GM12801 (cell line): ENCODE measurements around the gene NKX1-1.

Experiments used
- CTCF ChIP-seq: IDR thresholded peaks from one replicate; pipeline ENCODE4 v1.5.1; 2011; ENCODE audit warnings: control low read depth; ENCODE audit not compliant: insufficient read length; ENCODE audit errors: extremely low read depth

Gene NKX1-1

GRCh38 chr4:1360423-1361283 is 45.6 kb downstream of the NKX1-1 start:
- TF ChIP-seq CTCF = no peak

- no peak for TF ChIP-seq CTCF
Measured at GRCh38 chr4:1359976-1360375, 46.3 kb downstream of the NKX1-1 start.

- no peak for TF ChIP-seq CTCF
Measured at GRCh38 chr4:1359144-1359501, 47.1 kb downstream of the NKX1-1 start.

GRCh38 chr4:1358421-1359143 is 47.7 kb downstream of the NKX1-1 start:
- no peak for TF ChIP-seq CTCF

GRCh38 chr4:1357356-1358248 is 48.6 kb downstream of the NKX1-1 start:
- no peak for TF ChIP-seq CTCF

GRCh38 chr4:1356181-1356998 is 49.9 kb downstream of the NKX1-1 start:
- no peak for TF ChIP-seq CTCF
